IMR-90 (cell line): Measurements from ENCODE around the gene LCN10. TPM values are rescaled to one million over a fixed set of nuclear protein-coding genes. Genes with fewer than 3 reads are reported as not detected.

ENCODE experiments used
- ATAC-seq: fragments of 200-7000 bp; cut with Tn5 transposase; 2 replicates; pipeline ENCODE4 v1.9.1; 2020; ENCODE audit warnings: low read depth, mild to moderate bottlenecking, moderate library complexity
- BruUV-seq: library from RNA; stranded (reverse); fragments of 400-500 nt; replicated peaks from 2 replicates; lab custom pipeline; 2021; lab: Mats Ljungman, UMichigan
- CTCF ChIA-PET: fragments of 300-600 bp; formaldehyde crosslinking; extraction: SDS; loops from one replicate; lab custom pipeline; 2021; ENCODE audit warnings: antibody characterized with exemption; lab: Yijun Ruan, JAX
- POLR2A ChIA-PET: fragments of 300-600 bp; sonication (Branson Sonifier 250); formaldehyde crosslinking; loops from one replicate; lab custom pipeline; 2022; ENCODE audit warnings: antibody characterized with exemption; ENCODE audit not compliant: unreplicated experiment; lab: Charles Lee
- DNase-seq: peaks from one replicate; pipeline ENCODE4 v3.0.0; 2013
- H2AFZ ChIP-seq: replicated peaks from 2 replicates; pipeline ENCODE3; 2013; ENCODE audit warnings: low read length, mild to moderate bottlenecking; ENCODE audit not compliant: poor library complexity
- H2AK5ac ChIP-seq: 2 replicates; pipeline ENCODE4 v1.6.1; 2013; ENCODE audit warnings: low read depth, low read length, inconsistent platforms
- H2AK9ac ChIP-seq: replicated peaks from 2 replicates; pipeline ENCODE3; 2013; ENCODE audit warnings: mild to moderate bottlenecking, low read depth, low read length, moderate library complexity; ENCODE audit not compliant: poor library complexity
- H2BK120ac ChIP-seq: 2 replicates; pipeline ENCODE4 v1.6.1; 2013; ENCODE audit warnings: low read depth, low read length, inconsistent platforms
- H2BK15ac ChIP-seq: 3 replicates; pipeline ENCODE4 v1.6.1; 2013; ENCODE audit warnings: low read depth, low read length, inconsistent platforms
- H2BK20ac ChIP-seq: 2 replicates; pipeline ENCODE4 v1.6.1; 2013; ENCODE audit warnings: low read depth, mild to moderate bottlenecking, inconsistent platforms, low read length, moderate library complexity
- H2BK5ac ChIP-seq: 2 replicates; pipeline ENCODE4 v1.6.1; 2013; ENCODE audit warnings: mild to moderate bottlenecking, low read depth, low read length, inconsistent platforms; ENCODE audit not compliant: poor library complexity, severe bottlenecking
- H3K14ac ChIP-seq: replicated peaks from 2 replicates; pipeline ENCODE4 v1.6.1; 2013; ENCODE audit warnings: low read depth, low read length, inconsistent platforms
- H3K18ac ChIP-seq: 2 replicates; pipeline ENCODE4 v1.6.1; 2013; ENCODE audit warnings: low read depth, low read length, control low read depth
- H3K23ac ChIP-seq: 2 replicates; pipeline ENCODE4 v1.6.1; 2013; ENCODE audit warnings: low read depth, low read length, inconsistent platforms
- H3K27ac ChIP-seq: 2 replicates; pipeline ENCODE4 v1.5.1; 2013; ENCODE audit warnings: mild to moderate bottlenecking, control low read depth, low read length; ENCODE audit not compliant: insufficient read depth
- H3K27me3 ChIP-seq: 2 replicates; pipeline ENCODE4 v1.6.1; 2013; ENCODE audit warnings: low read length; ENCODE audit not compliant: control insufficient read depth, insufficient read depth
- H3K36me3 ChIP-seq: 2 replicates; pipeline ENCODE4 v1.6.1; 2013; ENCODE audit warnings: low read length, mixed read lengths; ENCODE audit not compliant: control insufficient read depth, insufficient read depth
- H3K4ac ChIP-seq: 2 replicates; pipeline ENCODE4 v1.6.1; 2013; ENCODE audit warnings: low read depth, low read length, inconsistent platforms
- H3K4me1 ChIP-seq: 2 replicates; pipeline ENCODE4 v1.6.1; 2013; ENCODE audit warnings: low read length, mixed read lengths; ENCODE audit not compliant: control insufficient read depth, insufficient read depth
- H3K4me2 ChIP-seq: 2 replicates; pipeline ENCODE4 v1.6.1; 2013; ENCODE audit warnings: low read depth, mild to moderate bottlenecking, control low read depth, low read length, moderate library complexity
- H3K4me3 ChIP-seq: 2 replicates; pipeline ENCODE4 v1.5.1; 2013; ENCODE audit warnings: low read depth, mild to moderate bottlenecking, control low read depth, low read length, moderate library complexity; ENCODE audit not compliant: insufficient read depth
- H3K56ac ChIP-seq: 2 replicates; pipeline ENCODE4 v1.6.1; 2013; ENCODE audit warnings: low read length, inconsistent platforms; ENCODE audit not compliant: insufficient read depth; ENCODE audit errors: extremely low read depth
- H3K79me1 ChIP-seq, 2 experiments: 2 replicates each; pipeline ENCODE4 v1.6.1; 2013; ENCODE audit warnings: low read length in 2 of 2, inconsistent platforms in 1 of 2, low read depth in 1 of 2
- H3K9ac ChIP-seq: 2 replicates; pipeline ENCODE4 v1.6.1; 2013; ENCODE audit warnings: low read depth, low read length, control low read depth
- H3K9me1 ChIP-seq: 2 replicates; pipeline ENCODE4 v1.6.1; 2013; ENCODE audit warnings: low read length, inconsistent platforms; ENCODE audit not compliant: insufficient read depth
- H3K9me3 ChIP-seq: 2 replicates; pipeline ENCODE4 v1.6.1; 2013; ENCODE audit warnings: low read length; ENCODE audit not compliant: control insufficient read depth, insufficient read depth
- H4K20me1 ChIP-seq: 2 replicates; pipeline ENCODE4 v1.6.1; 2013; ENCODE audit warnings: low read length, inconsistent platforms; ENCODE audit not compliant: insufficient read depth
- H4K5ac ChIP-seq: 2 replicates; pipeline ENCODE4 v1.6.1; 2013; ENCODE audit warnings: mild to moderate bottlenecking, low read depth, low read length, control low read depth
- H4K8ac ChIP-seq, 2 experiments: 2 replicates each; pipeline ENCODE4 v1.6.1; 2013; ENCODE audit warnings: low read depth in 2 of 2, low read length in 2 of 2, control low read depth in 1 of 2, inconsistent platforms in 1 of 2
- H4K91ac ChIP-seq: 2 replicates; pipeline ENCODE4 v1.6.1; 2013; ENCODE audit warnings: low read depth, low read length, inconsistent platforms; ENCODE audit not compliant: insufficient read depth
- BHLHE40 ChIP-seq: fragments of 150-350 bp; IDR thresholded peaks from 2 replicates; pipeline ENCODE4 v1.6.1; 2016; ENCODE audit warnings: mild to moderate bottlenecking, low read depth, low read length
- CEBPB ChIP-seq: IDR thresholded peaks from 2 replicates; pipeline ENCODE4 v1.6.1; 2012; ENCODE audit warnings: low read depth, low read length, improper control_type of control experiment
- CHD1 ChIP-seq: IDR thresholded peaks from 2 replicates; pipeline ENCODE4 v1.6.1; 2012; ENCODE audit warnings: low read depth, low read length, improper control_type of control experiment
- FOS ChIP-seq: fragments of 150-350 bp; IDR thresholded peaks from 2 replicates; pipeline ENCODE4 v1.6.1; 2016; ENCODE audit warnings: low read depth, low read length
- MAZ ChIP-seq: IDR thresholded peaks from 2 replicates; pipeline ENCODE4 v1.6.1; 2012; ENCODE audit warnings: low read depth, mild to moderate bottlenecking, low read length, improper control_type of control experiment, moderate library complexity, borderline replicate concordance
- MXI1 ChIP-seq: IDR thresholded peaks from 2 replicates; pipeline ENCODE4 v1.6.1; 2012; ENCODE audit warnings: low read depth, mild to moderate bottlenecking, low read length, moderate library complexity, borderline replicate concordance
- POLR2A ChIP-seq: IDR thresholded peaks from 2 replicates; pipeline ENCODE4 v1.6.1; 2012; ENCODE audit warnings: mild to moderate bottlenecking, low read depth, low read length
- RAD21 ChIP-seq: IDR thresholded peaks from 2 replicates; pipeline ENCODE4 v1.6.1; 2012; ENCODE audit warnings: low read length, improper control_type of control experiment
- RCOR1 ChIP-seq: IDR thresholded peaks from 2 replicates; pipeline ENCODE4 v1.6.1; 2012; ENCODE audit warnings: mild to moderate bottlenecking, low read length, improper control_type of control experiment; ENCODE audit not compliant: insufficient replicate concordance
- RFX5 ChIP-seq: IDR thresholded peaks from 2 replicates; pipeline ENCODE4 v1.8.0; 2012; ENCODE audit warnings: low read depth, mild to moderate bottlenecking, low read length, moderate library complexity
- SMC3 ChIP-seq: fragments of 150-350 bp; IDR thresholded peaks from 2 replicates; pipeline ENCODE4 v1.6.1; 2016; ENCODE audit warnings: low read depth, mild to moderate bottlenecking, antibody characterized with exemption, low read length, moderate library complexity
- WGBS, 2 experiments: methylation state at CpG; one replicate each; pipeline versions ENCODE4 v1.1.5 to v1.1.7; 2013; ENCODE audit warnings: missing lambda C conversion rate in 2 of 2; ENCODE audit not compliant: insufficient read length in 1 of 2; ENCODE audit errors: extremely low coverage in 2 of 2; 5-methylcytosine and 5-hydroxymethylcytosine counted together
- dilution Hi-C: fragments of 300-500 bp; cut with HindIII; formaldehyde crosslinking; loops from one replicate; pipeline ENCODE4 v1.14.3; 2018; ENCODE audit warnings: low sequenced_read_pairs; ENCODE audit not compliant: unreplicated experiment
- in situ Hi-C: fragments of 300-500 bp; cut with MboI; formaldehyde crosslinking; loops from 3 replicates; pipeline ENCODE4 v1.14.3; 2019; ENCODE audit warnings: low sequenced_read_pairs, inconsistent platforms, mixed read lengths
- intact Hi-C: fragments of 100-400 bp; cut with micrococcal nuclease; formaldehyde crosslinking; loops from 2 replicates; pipeline ENCODE4 v1.10.0; 2022
- polyA plus RNA-seq, 3 experiments: library from polyadenylated mRNA; depleted of rRNA; stranded (reverse); fragments of >200 nt; gene quantifications; 2 replicates each; pipeline ENCODE4 v1.2.3, GENCODE V29; 2012; ENCODE audit warnings: low replicate concordance in 1 of 3
- total RNA-seq: library from RNA; depleted of rRNA; stranded (reverse); fragments of >200 nt; gene quantifications from 2 replicates; pipeline ENCODE4 v1.2.3, GENCODE V29; 2012
- TF ChIP-seq, protein P1 (sequence below): fragments of 150-350 bp; IDR thresholded peaks from 2 replicates; pipeline ENCODE4 v1.6.1; 2016; ENCODE audit warnings: low read depth, mild to moderate bottlenecking, low read length, moderate library complexity, borderline replicate concordance
- TF ChIP-seq, protein P2 (sequence below): conservative IDR thresholded peaks from 2 replicates; pipeline ENCODE4 v1.5.1; 2012; ENCODE audit warnings: mild to moderate bottlenecking, low read depth, low read length, improper control_type of control experiment

Gene LCN10
- total and polyA plus RNA-seq, 2 of the 4 experiments (the other 2 are of a cell fraction): not detected

DNA sequence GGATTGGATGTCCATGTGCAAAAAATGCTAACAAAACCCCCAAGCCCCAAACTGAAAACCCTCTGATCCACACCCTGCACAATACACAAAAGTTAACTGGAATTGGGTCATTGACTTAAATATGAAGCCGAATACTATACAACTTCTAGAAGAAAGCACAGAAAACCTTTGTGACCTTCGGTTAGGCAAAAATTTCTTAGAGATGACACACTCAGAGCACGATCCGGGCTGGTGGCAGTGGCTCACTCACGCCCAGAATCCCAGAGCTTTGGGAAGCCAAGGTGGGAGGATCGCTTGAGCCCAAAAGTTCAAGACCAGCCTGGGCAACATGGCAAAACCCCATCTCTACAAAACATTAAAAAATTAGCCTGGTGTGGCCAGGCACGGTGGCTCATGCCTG, 32.2 kb downstream of the LCN10 start:
- TF ChIP-seq SMC3 (no peak), BHLHE40 (no peak), CHD1 (no peak), MXI1 (no peak), MAZ (no peak), RFX5 (no peak), FOS (no peak), CEBPB (no peak), POLR2A (no peak), RCOR1 (no peak), RAD21 (no peak)
- TF ChIP-seq, protein P1, sequence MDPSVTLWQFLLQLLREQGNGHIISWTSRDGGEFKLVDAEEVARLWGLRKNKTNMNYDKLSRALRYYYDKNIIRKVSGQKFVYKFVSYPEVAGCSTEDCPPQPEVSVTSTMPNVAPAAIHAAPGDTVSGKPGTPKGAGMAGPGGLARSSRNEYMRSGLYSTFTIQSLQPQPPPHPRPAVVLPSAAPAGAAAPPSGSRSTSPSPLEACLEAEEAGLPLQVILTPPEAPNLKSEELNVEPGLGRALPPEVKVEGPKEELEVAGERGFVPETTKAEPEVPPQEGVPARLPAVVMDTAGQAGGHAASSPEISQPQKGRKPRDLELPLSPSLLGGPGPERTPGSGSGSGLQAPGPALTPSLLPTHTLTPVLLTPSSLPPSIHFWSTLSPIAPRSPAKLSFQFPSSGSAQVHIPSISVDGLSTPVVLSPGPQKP: no peak
- TF ChIP-seq, protein P2, sequence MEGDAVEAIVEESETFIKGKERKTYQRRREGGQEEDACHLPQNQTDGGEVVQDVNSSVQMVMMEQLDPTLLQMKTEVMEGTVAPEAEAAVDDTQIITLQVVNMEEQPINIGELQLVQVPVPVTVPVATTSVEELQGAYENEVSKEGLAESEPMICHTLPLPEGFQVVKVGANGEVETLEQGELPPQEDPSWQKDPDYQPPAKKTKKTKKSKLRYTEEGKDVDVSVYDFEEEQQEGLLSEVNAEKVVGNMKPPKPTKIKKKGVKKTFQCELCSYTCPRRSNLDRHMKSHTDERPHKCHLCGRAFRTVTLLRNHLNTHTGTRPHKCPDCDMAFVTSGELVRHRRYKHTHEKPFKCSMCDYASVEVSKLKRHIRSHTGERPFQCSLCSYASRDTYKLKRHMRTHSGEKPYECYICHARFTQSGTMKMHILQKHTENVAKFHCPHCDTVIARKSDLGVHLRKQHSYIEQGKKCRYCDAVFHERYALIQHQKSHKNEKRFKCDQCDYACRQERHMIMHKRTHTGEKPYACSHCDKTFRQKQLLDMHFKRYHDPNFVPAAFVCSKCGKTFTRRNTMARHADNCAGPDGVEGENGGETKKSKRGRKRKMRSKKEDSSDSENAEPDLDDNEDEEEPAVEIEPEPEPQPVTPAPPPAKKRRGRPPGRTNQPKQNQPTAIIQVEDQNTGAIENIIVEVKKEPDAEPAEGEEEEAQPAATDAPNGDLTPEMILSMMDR: no peak
- in situ Hi-C loops: no loop called here
- Histone ChIP-seq H2BK5ac (no peak overlapping the region), H4K20me1 (no peaks in the 10 kb centered on the region), H3K23ac (no peak overlapping the region), H3K4me3 (no peak overlapping the region), H3K79me1 (no peaks in the 10 kb centered on the region), H2AK9ac (no peak overlapping the region), H3K27me3 (peaks cover 17% of the 10 kb centered on the region), H3K14ac (0 out of 2 replicates have a peak overlapping the region, but pooled peaks have one; percentile 32), H3K27ac (no peak overlapping the region), H3K9ac (no peak overlapping the region), H2AFZ (no peak overlapping the region), H4K8ac (no peak overlapping the region), H3K4me2 (no peak overlapping the region), H3K36me3 (no peaks in the 10 kb centered on the region), H2BK20ac (no peak overlapping the region), H2AK5ac (no peak overlapping the region), H4K91ac (no peak overlapping the region), H2BK15ac (no peak overlapping the region), H3K4ac (no peak overlapping the region), H3K4me1 (peaks cover 1% of the 10 kb centered on the region; the same call in 1 of the 2 replicates), H3K18ac (no peak overlapping the region), H4K5ac (no peak overlapping the region), H2BK120ac (no peak overlapping the region), H3K56ac (no peak overlapping the region), H3K9me3 (no peaks in the 10 kb centered on the region), H3K9me1 (no peaks in the 10 kb centered on the region)
- BruUV-seq: no TSS peak
- no peak for ATAC-seq
- ChIA-PET CTCF (interaction anchor here (0.7 kb wide), 1 partner anchor 267 kb away, joined by 8 read pairs; no protein-coding TSS in a partner anchor), POLR2A (no interaction called here)
- DNase-seq: peak; percentile 28
- intact Hi-C loops: no loop called here
- dilution Hi-C loops: no loop called here
- WGBS, 2 experiments: 20% methylated on average over 2 of the region's 7 CpGs; no CpG with 5 or more reads in 1 of the 2 experiments
